Stimulated activated CD4-positive, alpha-beta T cell treated with anti-CD3 and anti-CD28 coated beads, Interleukin-4, amount 100 ng/mL, for 1 hour (primary cell): ENCODE measurements around the gene CBX3.
A peak's percentile ranks its signal among the peaks of the same experiment; 100 is the strongest.
"Not testable (repeated sequence)": the region's sequence is repeated elsewhere in the genome, so short reads cannot be mapped to it uniquely, and the experiment has no call there.

ENCODE experiments used
- DNase-seq: peaks from one replicate; pipeline ENCODE4 v3.0.0-alpha.2; 2020

The CBX3 gene

GRCh38 chr7:26201247-26202018 lies at the start of gene CBX3:
CBX3 (plus strand) TSS chr7:26201745; CDS start chr7:26202999, 1,254 bp downstream.
- DNase-seq = peak; percentile 82

GRCh38 chr7:26151953-26152781 lies 49.4 kb upstream of the CBX3 start, which contains the start of gene NFE2L3:
NFE2L3 (plus strand) TSS chr7:26152198; CDS start chr7:26152499, 301 bp downstream.
- DNase-seq = peak; percentile 84

- peak; percentile 45 for DNase-seq
Measured at GRCh38 chr7:26152782-26153240, 48.7 kb upstream of the CBX3 start.

GRCh38 chr7:26153241-26153822 lies 48.2 kb upstream of the CBX3 start:
- DNase-seq = peak; percentile 11

GRCh38 chr7:26153823-26154783 lies 47.4 kb upstream of the CBX3 start:
- peak; percentile 14 for DNase-seq

GRCh38 chr7:26155531-26156375 lies 45.8 kb upstream of the CBX3 start:
- DNase-seq = no peak

- DNase-seq = peak; percentile 45
Measured at GRCh38 chr7:26156451-26157420, 44.8 kb upstream of the CBX3 start.

GRCh38 chr7:26157520-26158105 lies 43.9 kb upstream of the CBX3 start:
- DNase-seq = no peak

- no peak for DNase-seq
Measured at GRCh38 chr7:26159243-26159642, 42.3 kb upstream of the CBX3 start.

- no peak for DNase-seq
Measured at GRCh38 chr7:26160896-26161295, 40.6 kb upstream of the CBX3 start.

- no peak for DNase-seq
Measured at GRCh38 chr7:26162431-26162830, 39.1 kb upstream of the CBX3 start.

GRCh38 chr7:26163804-26164203 lies 37.7 kb upstream of the CBX3 start:
- not testable (repeated sequence) for DNase-seq

GRCh38 chr7:26165950-26166683 lies 35.4 kb upstream of the CBX3 start:
- no peak for DNase-seq

GRCh38 chr7:26166684-26167266 lies 34.8 kb upstream of the CBX3 start:
- DNase-seq = no peak

- DNase-seq = no peak
Measured at GRCh38 chr7:26167303-26167934, 34.1 kb upstream of the CBX3 start.

GRCh38 chr7:26168458-26169023 lies 33.0 kb upstream of the CBX3 start:
- no peak for DNase-seq

- no peak for DNase-seq
Measured at GRCh38 chr7:26169271-26169670, 32.3 kb upstream of the CBX3 start.

GRCh38 chr7:26170663-26171062 lies 30.9 kb upstream of the CBX3 start:
- DNase-seq = no peak
